ACHN (cell line): ENCODE data around the gene BAG1.
A peak's percentile ranks its signal among the peaks of the same experiment; 100 is the strongest.

Experiments
- DNase-seq: peaks from one replicate; pipeline ENCODE4 v3.0.0-alpha.2; 2015
- in situ Hi-C: cut with HindIII; loops from 2 replicates; pipeline ENCODE4 v1.10.0; 2017; ENCODE audit warnings: low sequenced_read_pairs, low pct_ligation_motif_present, low pct_unique_long_range_greater_than_20kb

The BAG1 gene

GRCh38 chr9:33287087-33287490 lies 22.6 kb upstream of the BAG1 start:
- in situ Hi-C loops: no loop called here
- DNase-seq: peak; percentile 71

- in situ Hi-C loops: no loop called here
- no peak for DNase-seq
Observed at GRCh38 chr9:33285502-33285901, 21.0 kb upstream of the BAG1 start.

- in situ Hi-C loops: no loop called here
Observed at GRCh38 chr9:33277484-33277883, 13.0 kb upstream of the BAG1 start.

GRCh38 chr9:33273972-33274328 lies 9.4 kb upstream of the BAG1 start:
- in situ Hi-C loops: no loop called here
- DNase-seq: peak; percentile 43

More at GRCh38 chr9:33277484-33277883, 13.0 kb upstream of the BAG1 start:
- DNase-seq: no peak

GRCh38 chr9:33273266-33273971 lies 8.9 kb upstream of the BAG1 start:
- DNase-seq: no peak
- in situ Hi-C loops: no loop called here

- DNase-seq: peak; percentile 85
- in situ Hi-C loops: no loop called here
Observed at GRCh38 chr9:33272061-33272460, 7.6 kb upstream of the BAG1 start.

GRCh38 chr9:33270146-33270545 lies 5.6 kb upstream of the BAG1 start:
- in situ Hi-C loops: no loop called here
- no peak for DNase-seq

GRCh38 chr9:33267151-33267767 lies 2.8 kb upstream of the BAG1 start:
- no peak for DNase-seq
- in situ Hi-C loops: no loop called here

- in situ Hi-C loops: no loop called here
- DNase-seq: no peak
Observed at GRCh38 chr9:33265211-33265865, 830 bp upstream of the BAG1 start.

GRCh38 chr9:33264003-33264472 lies 470 bp downstream of the BAG1 start:
- in situ Hi-C loops: no loop called here
- peak; percentile 15 for DNase-seq

GRCh38 chr9:33263131-33264002 lies 1.1 kb downstream of the BAG1 start:
- in situ Hi-C loops: no loop called here
- peak; percentile 19 for DNase-seq

GRCh38 chr9:33260372-33260771 lies 4.1 kb downstream of the BAG1 start:
- in situ Hi-C loops: no loop called here
- DNase-seq: no peak

- DNase-seq: no peak
- in situ Hi-C loops: no loop called here
Observed at GRCh38 chr9:33257276-33257675, 7.2 kb downstream of the BAG1 start.

GRCh38 chr9:33256236-33256635 lies 8.3 kb downstream of the BAG1 start:
- peak; percentile 31 for DNase-seq

GRCh38 chr9:33255471-33255870 lies 9.0 kb downstream of the BAG1 start:
- in situ Hi-C loops: no loop called here
- DNase-seq: no peak

More at GRCh38 chr9:33256236-33256635, 8.3 kb downstream of the BAG1 start:
- in situ Hi-C loops: no loop called here

- no peak for DNase-seq
- in situ Hi-C loops: no loop called here
Observed at GRCh38 chr9:33255014-33255413, 9.5 kb downstream of the BAG1 start.

GRCh38 chr9:33254211-33254610 lies 10.3 kb downstream of the BAG1 start:
- in situ Hi-C loops: no loop called here

GRCh38 chr9:33250458-33250995 lies 14.0 kb downstream of the BAG1 start:
- in situ Hi-C loops: no loop called here
- peak; percentile 11 for DNase-seq

More at GRCh38 chr9:33254211-33254610, 10.3 kb downstream of the BAG1 start:
- DNase-seq: no peak
